GM18499 (cell line): ENCODE measurements around the gene MYZAP.

ENCODE experiments used
- ATAC-seq: cut with Tn5 transposase; IDR thresholded peaks from one replicate; pipeline ENCODE4 v1.9.1; 2021; ENCODE audit warnings: moderate number of reproducible peaks; ENCODE audit not compliant: insufficient read depth, unreplicated experiment

Gene MYZAP

GRCh38 chr15:57591822-57592367 lies at the start of gene MYZAP:
Gene MYZAP, plus strand, starts transcription at chr15:57591904. Its CDS starts 131 bp downstream, at chr15:57592035.
- ATAC-seq, result no peak

GRCh38 chr15:57542505-57542817 lies 49.2 kb upstream of the MYZAP start:
- ATAC-seq, result no peak

- no peak for ATAC-seq
Measured at GRCh38 chr15:57544848-57545480, 46.7 kb upstream of the MYZAP start.

- no peak for ATAC-seq
Measured at GRCh38 chr15:57545995-57546394, 45.7 kb upstream of the MYZAP start.

- no peak for ATAC-seq
Measured at GRCh38 chr15:57547243-57547755, 44.4 kb upstream of the MYZAP start.

GRCh38 chr15:57548351-57548750 lies 43.4 kb upstream of the MYZAP start:
- no peak for ATAC-seq

- ATAC-seq, result no peak
Measured at GRCh38 chr15:57548835-57549234, 42.9 kb upstream of the MYZAP start.

GRCh38 chr15:57549935-57550334 lies 41.8 kb upstream of the MYZAP start:
- ATAC-seq, result no peak

GRCh38 chr15:57550640-57551039 lies 41.1 kb upstream of the MYZAP start:
- ATAC-seq, result no peak

- no peak for ATAC-seq
Measured at GRCh38 chr15:57551715-57552677, 39.7 kb upstream of the MYZAP start.

GRCh38 chr15:57552678-57553334 lies 38.9 kb upstream of the MYZAP start:
- no peak for ATAC-seq

GRCh38 chr15:57553526-57553925 lies 38.2 kb upstream of the MYZAP start:
- ATAC-seq, result no peak

GRCh38 chr15:57554063-57554811 lies 37.5 kb upstream of the MYZAP start:
- ATAC-seq, result no peak

- no peak for ATAC-seq
Measured at GRCh38 chr15:57554812-57555179, 36.9 kb upstream of the MYZAP start.

GRCh38 chr15:57555270-57555669 lies 36.4 kb upstream of the MYZAP start:
- no peak for ATAC-seq

- no peak for ATAC-seq
Measured at GRCh38 chr15:57556040-57556439, 35.7 kb upstream of the MYZAP start.

- ATAC-seq, result no peak
Measured at GRCh38 chr15:57557267-57557666, 34.4 kb upstream of the MYZAP start.

GRCh38 chr15:57557810-57558209 lies 33.9 kb upstream of the MYZAP start:
- no peak for ATAC-seq

GRCh38 chr15:57559875-57560274 lies 31.8 kb upstream of the MYZAP start:
- no peak for ATAC-seq
